GM03348 (cell line): ENCODE results near the gene KCNC1.

ENCODE experiments used
- DNase-seq: peaks from one replicate; pipeline ENCODE4 v3.0.0; 2012; ENCODE audit warnings: low spot score

The KCNC1 gene

GRCh38 chr11:17734418-17734911, at the start of gene KCNC1:
Gene KCNC1, plus strand, starts transcription at chr11:17734781. Its CDS starts 1,222 bp downstream, at chr11:17736003.
- DNase-seq = peak; percentile 79

GRCh38 chr11:17686231-17686980, 48.2 kb upstream of the KCNC1 start:
- no peak for DNase-seq

- peak; percentile 41 for DNase-seq
These were observed 46.5 kb upstream of the KCNC1 start for GRCh38 chr11:17687946-17688670.

- DNase-seq = no peak
These were observed 43.0 kb upstream of the KCNC1 start for GRCh38 chr11:17691550-17691949.

- no peak for DNase-seq
These were observed 42.6 kb upstream of the KCNC1 start for GRCh38 chr11:17691976-17692375.

GRCh38 chr11:17692931-17693330, 41.6 kb upstream of the KCNC1 start:
- DNase-seq = no peak

- no peak for DNase-seq
These were observed 41.0 kb upstream of the KCNC1 start for GRCh38 chr11:17693531-17693930.

- DNase-seq = no peak
These were observed 40.0 kb upstream of the KCNC1 start for GRCh38 chr11:17694494-17695110.

- no peak for DNase-seq
These were observed 38.8 kb upstream of the KCNC1 start for GRCh38 chr11:17695454-17696441.

- DNase-seq = no peak
These were observed 37.8 kb upstream of the KCNC1 start for GRCh38 chr11:17696741-17697140.

- no peak for DNase-seq
These were observed 37.2 kb upstream of the KCNC1 start for GRCh38 chr11:17697175-17697949.

GRCh38 chr11:17699147-17700114, 35.1 kb upstream of the KCNC1 start:
- DNase-seq = no peak

GRCh38 chr11:17700991-17701390, 33.6 kb upstream of the KCNC1 start:
- no peak for DNase-seq

GRCh38 chr11:17702876-17703275, 31.7 kb upstream of the KCNC1 start:
- no peak for DNase-seq

GRCh38 chr11:17703951-17704350, 30.6 kb upstream of the KCNC1 start:
- DNase-seq = no peak

GRCh38 chr11:17707830-17708229, 26.8 kb upstream of the KCNC1 start:
- DNase-seq = no peak

GRCh38 chr11:17711836-17712235, 22.7 kb upstream of the KCNC1 start:
- DNase-seq = no peak

GRCh38 chr11:17713851-17714250, 20.7 kb upstream of the KCNC1 start:
- DNase-seq = no peak

- DNase-seq = no peak
These were observed 20.2 kb upstream of the KCNC1 start for GRCh38 chr11:17714356-17714854.
